ENCODE results near the gene LRRC75B.

LRRC75B gene

GRCh38 chr22:24550028-24550901 is 42.6 kb downstream of the LRRC75B start:
- peaks cover 37% of the 10 kb centered on the region for H3K36me3 ChIP-seq (ENCODE audit: control insufficient read depth, insufficient read depth, low read length)
- H3K27me3 ChIP-seq (ENCODE audit: control insufficient read depth, insufficient read depth, low read length): no peaks in the 10 kb centered on the region
- H3K9me3 ChIP-seq (ENCODE audit: control insufficient read depth, insufficient read depth, low read length): no peaks in the 10 kb centered on the region
- H3K9ac ChIP-seq (ENCODE audit: low read depth, low read length): no peak overlapping the region
- H3K27ac ChIP-seq (ENCODE audit: low read depth, low read length): peak overlapping the region; percentile 10
- H3K4me1 ChIP-seq (ENCODE audit: control insufficient read depth, insufficient read depth, low read length): peaks cover 7% of the 10 kb centered on the region; the same call in 1 of the 2 replicates
- no peak overlapping the region for H3K4me3 ChIP-seq (ENCODE audit: low read depth, low read length)

GRCh38 chr22:24548812-24549211 is 44.1 kb downstream of the LRRC75B start:
- Histone ChIP-seq H3K4me3 (ENCODE audit: low read depth, low read length) (no peak overlapping the region), H3K27me3 (ENCODE audit: control insufficient read depth, insufficient read depth, low read length) (no peaks in the 10 kb centered on the region), H3K36me3 (ENCODE audit: control insufficient read depth, insufficient read depth, low read length) (peaks cover 52% of the 10 kb centered on the region), H3K4me1 (ENCODE audit: control insufficient read depth, insufficient read depth, low read length) (peaks cover 4% of the 10 kb centered on the region; the same call in 1 of the 2 replicates), H3K9me3 (ENCODE audit: control insufficient read depth, insufficient read depth, low read length) (no peaks in the 10 kb centered on the region), H3K9ac (ENCODE audit: low read depth, low read length) (no peak overlapping the region), H3K27ac (ENCODE audit: low read depth, low read length) (no peak overlapping the region)

- Histone ChIP-seq H3K27ac (ENCODE audit: low read depth, low read length) (no peak overlapping the region), H3K27me3 (ENCODE audit: control insufficient read depth, insufficient read depth, low read length) (no peaks in the 10 kb centered on the region), H3K4me1 (ENCODE audit: control insufficient read depth, insufficient read depth, low read length) (no peaks in the 10 kb centered on the region), H3K36me3 (ENCODE audit: control insufficient read depth, insufficient read depth, low read length) (peaks cover 84% of the 10 kb centered on the region), H3K9me3 (ENCODE audit: control insufficient read depth, insufficient read depth, low read length) (no peaks in the 10 kb centered on the region), H3K9ac (ENCODE audit: low read depth, low read length) (no peak overlapping the region), H3K4me3 (ENCODE audit: low read depth, low read length) (no peak overlapping the region)
Observed at GRCh38 chr22:24543679-24544243, 49.1 kb downstream of the LRRC75B start.

- Histone ChIP-seq H3K9ac (ENCODE audit: low read depth, low read length) (no peak overlapping the region), H3K27me3 (ENCODE audit: control insufficient read depth, insufficient read depth, low read length) (no peaks in the 10 kb centered on the region), H3K36me3 (ENCODE audit: control insufficient read depth, insufficient read depth, low read length) (peaks cover 78% of the 10 kb centered on the region), H3K4me3 (ENCODE audit: low read depth, low read length) (no peak overlapping the region), H3K4me1 (ENCODE audit: control insufficient read depth, insufficient read depth, low read length) (no peaks in the 10 kb centered on the region), H3K9me3 (ENCODE audit: control insufficient read depth, insufficient read depth, low read length) (no peaks in the 10 kb centered on the region), H3K27ac (ENCODE audit: low read depth, low read length) (no peak overlapping the region)
Observed at GRCh38 chr22:24543185-24543601, 49.7 kb downstream of the LRRC75B start.

GRCh38 chr22:24542641-24543040 is 50.2 kb downstream of the LRRC75B start:
- H3K4me1 ChIP-seq (ENCODE audit: control insufficient read depth, insufficient read depth, low read length): no peaks in the 10 kb centered on the region
- H3K27ac ChIP-seq (ENCODE audit: low read depth, low read length): no peak overlapping the region
- H3K9ac ChIP-seq (ENCODE audit: low read depth, low read length): no peak overlapping the region; the same call in 1 of the 2 replicates
- no peaks in the 10 kb centered on the region for H3K27me3 ChIP-seq (ENCODE audit: control insufficient read depth, insufficient read depth, low read length)
- no peaks in the 10 kb centered on the region for H3K9me3 ChIP-seq (ENCODE audit: control insufficient read depth, insufficient read depth, low read length)
- no peak overlapping the region for H3K4me3 ChIP-seq (ENCODE audit: low read depth, low read length)
- H3K36me3 ChIP-seq (ENCODE audit: control insufficient read depth, insufficient read depth, low read length): peaks cover 73% of the 10 kb centered on the region

- no peaks in the 10 kb centered on the region for H3K27me3 ChIP-seq (ENCODE audit: control insufficient read depth, insufficient read depth, low read length)
- no peaks in the 10 kb centered on the region for H3K4me1 ChIP-seq (ENCODE audit: control insufficient read depth, insufficient read depth, low read length)
- H3K9me3 ChIP-seq (ENCODE audit: control insufficient read depth, insufficient read depth, low read length): no peaks in the 10 kb centered on the region
- H3K27ac ChIP-seq (ENCODE audit: low read depth, low read length): no peak overlapping the region
- H3K9ac ChIP-seq (ENCODE audit: low read depth, low read length): no peak overlapping the region; the same call in 1 of the 2 replicates
- peaks cover 65% of the 10 kb centered on the region for H3K36me3 ChIP-seq (ENCODE audit: control insufficient read depth, insufficient read depth, low read length)
- no peak overlapping the region for H3K4me3 ChIP-seq (ENCODE audit: low read depth, low read length)
Observed at GRCh38 chr22:24541681-24542515, 51.0 kb downstream of the LRRC75B start.

GRCh38 chr22:24540470-24540869 is 52.4 kb downstream of the LRRC75B start:
- Histone ChIP-seq H3K27ac (ENCODE audit: low read depth, low read length) (no peak overlapping the region), H3K4me3 (ENCODE audit: low read depth, low read length) (no peak overlapping the region), H3K36me3 (ENCODE audit: control insufficient read depth, insufficient read depth, low read length) (peaks cover 57% of the 10 kb centered on the region), H3K4me1 (ENCODE audit: control insufficient read depth, insufficient read depth, low read length) (no peaks in the 10 kb centered on the region), H3K27me3 (ENCODE audit: control insufficient read depth, insufficient read depth, low read length) (no peaks in the 10 kb centered on the region), H3K9me3 (ENCODE audit: control insufficient read depth, insufficient read depth, low read length) (no peaks in the 10 kb centered on the region), H3K9ac (ENCODE audit: low read depth, low read length) (no peak overlapping the region)

- Histone ChIP-seq H3K36me3 (ENCODE audit: control insufficient read depth, insufficient read depth, low read length) (peaks cover 17% of the 10 kb centered on the region), H3K27ac (ENCODE audit: low read depth, low read length) (no peak overlapping the region), H3K9ac (ENCODE audit: low read depth, low read length) (no peak overlapping the region), H3K9me3 (ENCODE audit: control insufficient read depth, insufficient read depth, low read length) (no peaks in the 10 kb centered on the region), H3K27me3 (ENCODE audit: control insufficient read depth, insufficient read depth, low read length) (no peaks in the 10 kb centered on the region), H3K4me1 (ENCODE audit: control insufficient read depth, insufficient read depth, low read length) (no peaks in the 10 kb centered on the region), H3K4me3 (ENCODE audit: low read depth, low read length) (no peak overlapping the region)
Observed at GRCh38 chr22:24536089-24536488, 56.8 kb downstream of the LRRC75B start.
